Activated CD4-positive, alpha-beta T cell treated with anti-CD3 and anti-CD28 coated beads, Interleukin-2, Interleukin-6, amounts not matched to agents 100 ng/mL and 50 ng/mL, durations not matched to agents 16 hours and 8 hours (primary cell): ENCODE measurements around the gene ERC2.

Experiments used
- DNase-seq: peaks from one replicate; pipeline ENCODE4 v3.0.0-alpha.2; 2020

The ERC2 gene

GRCh38 chr3:55601366-55602080, 866.7 kb downstream of the ERC2 start:
- DNase-seq, result no peak

- no peak for DNase-seq
These were observed 870.0 kb downstream of the ERC2 start for GRCh38 chr3:55598224-55598623.

- no peak for DNase-seq
These were observed 870.6 kb downstream of the ERC2 start for GRCh38 chr3:55597641-55598040.

- no peak for DNase-seq
These were observed 872.1 kb downstream of the ERC2 start for GRCh38 chr3:55596212-55596611.

- no peak for DNase-seq
These were observed 872.8 kb downstream of the ERC2 start for GRCh38 chr3:55595420-55595819.

- no peak for DNase-seq
These were observed 875.7 kb downstream of the ERC2 start for GRCh38 chr3:55592572-55592971.

GRCh38 chr3:55591888-55592287, 876.4 kb downstream of the ERC2 start:
- DNase-seq, result no peak

- no peak for DNase-seq
These were observed 880.0 kb downstream of the ERC2 start for GRCh38 chr3:55588146-55588765.

- no peak for DNase-seq
These were observed 882.4 kb downstream of the ERC2 start for GRCh38 chr3:55585856-55586255.

- no peak for DNase-seq
These were observed 883.4 kb downstream of the ERC2 start for GRCh38 chr3:55584716-55585368.

GRCh38 chr3:55584030-55584429, 884.2 kb downstream of the ERC2 start:
- DNase-seq, result no peak

GRCh38 chr3:55583475-55583874, 884.8 kb downstream of the ERC2 start:
- DNase-seq, result no peak

- DNase-seq, result no peak
These were observed 888.8 kb downstream of the ERC2 start for GRCh38 chr3:55579496-55579895.

- DNase-seq, result no peak
These were observed 891.5 kb downstream of the ERC2 start for GRCh38 chr3:55576621-55577388.

- no peak for DNase-seq
These were observed 893.6 kb downstream of the ERC2 start for GRCh38 chr3:55574671-55575070.

- DNase-seq, result no peak
These were observed 895.5 kb downstream of the ERC2 start for GRCh38 chr3:55572816-55573215.

GRCh38 chr3:55571913-55572312, 896.4 kb downstream of the ERC2 start:
- DNase-seq, result no peak

- DNase-seq, result peak; percentile 1
These were observed 897.0 kb downstream of the ERC2 start for GRCh38 chr3:55571216-55571813.

GRCh38 chr3:55570271-55570711, 898.0 kb downstream of the ERC2 start:
- DNase-seq, result no peak

- no peak for DNase-seq
These were observed 899.2 kb downstream of the ERC2 start for GRCh38 chr3:55569033-55569599.

- DNase-seq, result no peak
These were observed 900.7 kb downstream of the ERC2 start for GRCh38 chr3:55567615-55568014.

GRCh38 chr3:55567121-55567520, 901.1 kb downstream of the ERC2 start:
- DNase-seq, result no peak

GRCh38 chr3:55565521-55565920, 902.7 kb downstream of the ERC2 start:
- no peak for DNase-seq
